ENCODE results near the gene AK2.

AK2 gene

GRCh38 chr1:33029921-33030320, 6.8 kb downstream of the AK2 start:
- H3K4me3 ChIP-seq (ENCODE audit: low read length in 2 of 2) = no peak overlapping the region
- no peaks in the 10 kb centered on the region for H3K4me1 ChIP-seq (ENCODE audit: control insufficient read depth in 2 of 2, insufficient read depth in 1 of 2, low read depth in 1 of 2, low read length in 2 of 2)
- no peak for DNase-seq (ENCODE audit: low spot score)
- no CpG with 5 or more reads among the region's 5 CpGs for WGBS, 2 donors (ENCODE audit: extremely low coverage in 2 of 2, insufficient read length in 2 of 2, insufficient replicate concordance in 1 of 2)
- no peak overlapping the region for H3K27ac ChIP-seq (replicated peaks; ENCODE audit: low read length)
- H3K23ac ChIP-seq (ENCODE audit: low read depth, low read length, poor library complexity) = no peak overlapping the region
- H2BK120ac ChIP-seq (ENCODE audit: low read depth, low read length) = no peak overlapping the region
- no peaks in the 10 kb centered on the region for H3K27me3 ChIP-seq (ENCODE audit: control insufficient read depth in 3 of 3, insufficient read depth in 3 of 3, low read depth in 1 of 3, low read length in 3 of 3)
- peaks cover 5% of the 10 kb centered on the region for H3K79me1 ChIP-seq (ENCODE audit: low read depth, low read length)
- H2BK5ac ChIP-seq (ENCODE audit: low read length) = no peak overlapping the region
- no peak overlapping the region for H3K9ac ChIP-seq (ENCODE audit: low read depth, low read length, poor library complexity)
- no peak overlapping the region for H2BK15ac ChIP-seq (ENCODE audit: low read length)
- H4K91ac ChIP-seq (ENCODE audit: low read depth, low read length, poor library complexity) = no peak overlapping the region
- H3K4me2 ChIP-seq (ENCODE audit: insufficient read depth, low read length, poor library complexity, severe bottlenecking) = no peak overlapping the region
- no peak overlapping the region for H4K8ac ChIP-seq (ENCODE audit: low read depth, low read length)
- no peak overlapping the region for H3K14ac ChIP-seq (ENCODE audit: low read length)
- no peak overlapping the region for H2AK5ac ChIP-seq (ENCODE audit: low read depth, low read length)
- no peaks in the 10 kb centered on the region for H3K9me3 ChIP-seq (replicated peaks in 1 of 2; ENCODE audit: control insufficient read depth in 2 of 2, insufficient read depth in 1 of 2, low read depth in 1 of 2, low read length in 2 of 2)
- peaks cover 3 to 78% of the 10 kb centered on the region in 2 donors for H3K36me3 ChIP-seq (replicated peaks in 1 of 2; ENCODE audit: control insufficient read depth in 2 of 2, insufficient read depth in 2 of 2, low read length in 2 of 2)
- H3K18ac ChIP-seq (ENCODE audit: low read length) = no peak overlapping the region
- no peak overlapping the region for H2AFZ ChIP-seq (ENCODE audit: low read length)
- no peak overlapping the region for H2BK12ac ChIP-seq (ENCODE audit: low read length)
- H3K4ac ChIP-seq (ENCODE audit: low read length) = no peak overlapping the region

GRCh38 chr1:33029209-33029608, 7.5 kb downstream of the AK2 start:
- H2BK12ac ChIP-seq (ENCODE audit: low read length) = no peak overlapping the region
- no peak overlapping the region for H3K4me3 ChIP-seq (ENCODE audit: low read length in 2 of 2)
- H4K8ac ChIP-seq (ENCODE audit: low read depth, low read length) = no peak overlapping the region
- DNase-seq (ENCODE audit: low spot score) = no peak
- no peak overlapping the region for H2BK5ac ChIP-seq (ENCODE audit: low read length)
- H3K18ac ChIP-seq (ENCODE audit: low read length) = no peak overlapping the region
- no peaks in the 10 kb centered on the region for H3K27me3 ChIP-seq (ENCODE audit: control insufficient read depth in 3 of 3, insufficient read depth in 3 of 3, low read depth in 1 of 3, low read length in 3 of 3)
- H3K4me2 ChIP-seq (ENCODE audit: insufficient read depth, low read length, poor library complexity, severe bottlenecking) = no peak overlapping the region
- no peak overlapping the region for H2BK120ac ChIP-seq (ENCODE audit: low read depth, low read length)
- no peak overlapping the region for H2AFZ ChIP-seq (ENCODE audit: low read length)
- H3K4me1 ChIP-seq (ENCODE audit: control insufficient read depth in 2 of 2, insufficient read depth in 1 of 2, low read depth in 1 of 2, low read length in 2 of 2) = no peaks in the 10 kb centered on the region
- peaks cover 5% of the 10 kb centered on the region for H3K79me1 ChIP-seq (ENCODE audit: low read depth, low read length)
- no peak overlapping the region for H2AK5ac ChIP-seq (ENCODE audit: low read depth, low read length)
- H3K23ac ChIP-seq (ENCODE audit: low read depth, low read length, poor library complexity) = no peak overlapping the region
- peaks cover 3 to 77% of the 10 kb centered on the region in 2 donors for H3K36me3 ChIP-seq (replicated peaks in 1 of 2; ENCODE audit: control insufficient read depth in 2 of 2, insufficient read depth in 2 of 2, low read length in 2 of 2)
- H3K27ac ChIP-seq (replicated peaks; ENCODE audit: low read length) = no peak overlapping the region
- H3K9me3 ChIP-seq (replicated peaks in 1 of 2; ENCODE audit: control insufficient read depth in 2 of 2, insufficient read depth in 1 of 2, low read depth in 1 of 2, low read length in 2 of 2) = no peaks in the 10 kb centered on the region
- H3K4ac ChIP-seq (ENCODE audit: low read length) = no peak overlapping the region
- no peak overlapping the region for H3K9ac ChIP-seq (ENCODE audit: low read depth, low read length, poor library complexity)
- WGBS, 2 donors (ENCODE audit: extremely low coverage in 2 of 2, insufficient read length in 2 of 2, insufficient replicate concordance in 1 of 2) = no CpG with 5 or more reads among the region's 4 CpGs
- no peak overlapping the region for H2BK15ac ChIP-seq (ENCODE audit: low read length)
- no peak overlapping the region for H3K14ac ChIP-seq (ENCODE audit: low read length)
- no peak overlapping the region for H4K91ac ChIP-seq (ENCODE audit: low read depth, low read length, poor library complexity)

GRCh38 chr1:33025761-33026160, 10.9 kb downstream of the AK2 start:
- H2BK15ac ChIP-seq (ENCODE audit: low read length) = no peak overlapping the region
- no peak overlapping the region for H3K23ac ChIP-seq (ENCODE audit: low read depth, low read length, poor library complexity)
- WGBS, 2 donors (ENCODE audit: extremely low coverage in 2 of 2, insufficient read length in 2 of 2, insufficient replicate concordance in 1 of 2) = no CpG with 5 or more reads among the region's 4 CpGs
- H3K27ac ChIP-seq (replicated peaks; ENCODE audit: low read length) = no peak overlapping the region
- H2AK5ac ChIP-seq (ENCODE audit: low read depth, low read length) = no peak overlapping the region
- no peak for DNase-seq (ENCODE audit: low spot score)
- H3K9me3 ChIP-seq (replicated peaks in 1 of 2; ENCODE audit: control insufficient read depth in 2 of 2, insufficient read depth in 1 of 2, low read depth in 1 of 2, low read length in 2 of 2) = no peaks in the 10 kb centered on the region
- H2BK5ac ChIP-seq (ENCODE audit: low read length) = no peak overlapping the region
- H3K18ac ChIP-seq (ENCODE audit: low read length) = no peak overlapping the region
- no peak overlapping the region for H2AFZ ChIP-seq (ENCODE audit: low read length)
- no peak overlapping the region for H3K4me2 ChIP-seq (ENCODE audit: insufficient read depth, low read length, poor library complexity, severe bottlenecking)
- H3K14ac ChIP-seq (ENCODE audit: low read length) = no peak overlapping the region
- H4K91ac ChIP-seq (ENCODE audit: low read depth, low read length, poor library complexity) = no peak overlapping the region
- no peak overlapping the region for H4K8ac ChIP-seq (ENCODE audit: low read depth, low read length)
- H3K4me1 ChIP-seq (ENCODE audit: control insufficient read depth in 2 of 2, insufficient read depth in 1 of 2, low read depth in 1 of 2, low read length in 2 of 2) = no peaks in the 10 kb centered on the region
- no peak overlapping the region for H3K9ac ChIP-seq (ENCODE audit: low read depth, low read length, poor library complexity)
- H3K79me1 ChIP-seq (ENCODE audit: low read depth, low read length) = peaks cover 3% of the 10 kb centered on the region
- H3K4me3 ChIP-seq (ENCODE audit: low read length in 2 of 2) = no peak overlapping the region
- peaks cover 11 to 78% of the 10 kb centered on the region in 2 donors for H3K36me3 ChIP-seq (replicated peaks in 1 of 2; ENCODE audit: control insufficient read depth in 2 of 2, insufficient read depth in 2 of 2, low read length in 2 of 2)
- no peak overlapping the region for H3K4ac ChIP-seq (ENCODE audit: low read length)
- H2BK12ac ChIP-seq (ENCODE audit: low read length) = no peak overlapping the region
- H2BK120ac ChIP-seq (ENCODE audit: low read depth, low read length) = no peak overlapping the region
- H3K27me3 ChIP-seq (ENCODE audit: control insufficient read depth in 3 of 3, insufficient read depth in 3 of 3, low read depth in 1 of 3, low read length in 3 of 3) = no peaks in the 10 kb centered on the region

- Histone ChIP-seq H2BK5ac (ENCODE audit: low read length) (no peak overlapping the region), H2AK5ac (ENCODE audit: low read depth, low read length) (no peak overlapping the region), H3K14ac (ENCODE audit: low read length) (no peak overlapping the region), H2BK120ac (ENCODE audit: low read depth, low read length) (no peak overlapping the region), H2BK12ac (ENCODE audit: low read length) (no peak overlapping the region), H3K79me1 (ENCODE audit: low read depth, low read length) (peaks cover 3% of the 10 kb centered on the region), H3K27me3 (ENCODE audit: control insufficient read depth in 3 of 3, insufficient read depth in 3 of 3, low read depth in 1 of 3, low read length in 3 of 3) (no peaks in the 10 kb centered on the region), H3K4me1 (ENCODE audit: control insufficient read depth in 2 of 2, insufficient read depth in 1 of 2, low read depth in 1 of 2, low read length in 2 of 2) (no peaks in the 10 kb centered on the region), H2BK15ac (ENCODE audit: low read length) (no peak overlapping the region), H3K4ac (ENCODE audit: low read length) (no peak overlapping the region), H3K23ac (ENCODE audit: low read depth, low read length, poor library complexity) (no peak overlapping the region), H4K8ac (ENCODE audit: low read depth, low read length) (no peak overlapping the region), H3K36me3 (replicated peaks in 1 of 2; ENCODE audit: control insufficient read depth in 2 of 2, insufficient read depth in 2 of 2, low read length in 2 of 2) (peaks cover 11 to 78% of the 10 kb centered on the region in 2 donors), H3K9ac (ENCODE audit: low read depth, low read length, poor library complexity) (no peak overlapping the region), H3K9me3 (replicated peaks in 1 of 2; ENCODE audit: control insufficient read depth in 2 of 2, insufficient read depth in 1 of 2, low read depth in 1 of 2, low read length in 2 of 2) (no peaks in the 10 kb centered on the region), H3K4me2 (ENCODE audit: insufficient read depth, low read length, poor library complexity, severe bottlenecking) (no peak overlapping the region), H4K91ac (ENCODE audit: low read depth, low read length, poor library complexity) (no peak overlapping the region), H3K18ac (ENCODE audit: low read length) (no peak overlapping the region), H3K27ac (replicated peaks; ENCODE audit: low read length) (no peak overlapping the region), H3K4me3 (ENCODE audit: low read length in 2 of 2) (no peak overlapping the region), H2AFZ (ENCODE audit: low read length) (no peak overlapping the region)
- WGBS, 2 donors (ENCODE audit: extremely low coverage in 2 of 2, insufficient read length in 2 of 2, insufficient replicate concordance in 1 of 2) = no CpG with 5 or more reads among the region's 1 CpG
- no peak for DNase-seq (ENCODE audit: low spot score)
Measured at GRCh38 chr1:33025180-33025569, 11.5 kb downstream of the AK2 start.
